HuH-7.5 (cell line): ENCODE measurements around the gene HECTD1.
"Not testable (repeated sequence)": the region's sequence is repeated elsewhere in the genome, so short reads cannot be mapped to it uniquely, and the experiment has no call there.

Experiments
- DNase-seq: peaks from one replicate; pipeline ENCODE4 v3.0.0; 2011; ENCODE audit warnings: low spot score

Gene HECTD1

DNA sequence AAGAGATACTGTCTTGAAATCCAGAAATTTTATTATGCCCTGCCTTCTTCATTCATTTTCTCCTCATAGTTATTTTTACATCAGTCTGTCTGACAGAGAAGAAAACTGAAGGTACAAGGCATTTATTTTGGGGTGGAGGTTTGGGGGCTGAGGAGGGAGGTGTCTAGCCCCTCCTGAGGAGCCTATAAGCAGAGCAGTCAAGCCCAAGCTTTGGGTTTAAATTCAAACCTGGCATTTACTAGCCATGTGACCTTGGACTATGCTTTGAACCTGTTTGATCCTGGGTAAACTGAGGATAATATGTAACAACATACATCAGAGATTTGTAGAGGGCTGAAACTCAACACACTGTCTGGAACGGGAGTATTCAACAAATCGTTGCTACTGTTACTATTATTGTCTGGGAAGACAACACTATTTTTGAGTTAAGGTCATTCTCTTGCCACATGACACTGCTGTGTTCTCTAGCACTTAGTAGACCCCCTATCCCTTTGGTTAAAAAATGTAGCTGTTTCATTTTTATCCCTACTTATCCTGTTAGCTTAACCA lies 115.4 kb downstream of the HECTD1 start:
- DNase-seq, result no peak

DNA sequence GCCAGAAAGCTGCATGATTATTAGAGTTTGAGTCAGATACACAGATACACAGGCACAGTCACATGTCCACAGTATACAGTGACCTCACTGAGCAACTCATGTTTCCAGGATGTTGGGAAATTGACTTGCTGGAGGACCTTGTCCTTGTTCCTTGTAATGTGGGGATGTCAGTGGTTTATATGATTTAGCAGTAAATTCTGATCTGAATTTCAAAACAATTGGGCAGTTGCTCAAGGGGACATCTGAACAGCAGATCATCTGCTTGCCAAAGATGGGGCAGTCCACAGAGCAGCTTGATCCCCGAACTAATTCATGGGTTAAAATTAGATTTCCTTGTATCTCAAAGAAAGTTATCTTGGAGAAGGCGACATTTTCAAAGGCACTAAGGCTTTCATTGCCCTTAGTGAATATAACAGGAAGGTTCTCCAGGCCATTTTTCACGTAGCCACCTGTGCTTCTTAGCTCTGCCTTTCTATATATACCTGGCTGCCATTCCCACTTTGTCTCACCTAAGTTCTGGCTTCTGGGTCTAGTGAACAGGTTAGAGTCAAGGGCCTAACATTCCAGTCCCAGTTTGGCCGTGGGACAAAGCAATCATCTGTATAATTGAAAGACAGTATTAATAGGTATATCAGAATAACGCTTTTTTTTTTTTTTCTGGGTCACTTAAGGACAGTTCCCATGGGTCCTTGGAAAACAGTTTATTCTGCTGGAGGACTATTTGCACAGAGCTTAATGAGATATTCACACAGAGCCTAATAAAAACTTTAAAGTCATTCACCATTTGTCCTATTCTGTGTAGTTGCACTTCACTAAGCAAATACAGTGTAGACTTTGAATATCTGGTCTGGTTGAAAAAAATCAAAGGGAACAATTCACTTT lies 116.5 kb downstream of the HECTD1 start:
- peak; percentile 56 for DNase-seq

DNA sequence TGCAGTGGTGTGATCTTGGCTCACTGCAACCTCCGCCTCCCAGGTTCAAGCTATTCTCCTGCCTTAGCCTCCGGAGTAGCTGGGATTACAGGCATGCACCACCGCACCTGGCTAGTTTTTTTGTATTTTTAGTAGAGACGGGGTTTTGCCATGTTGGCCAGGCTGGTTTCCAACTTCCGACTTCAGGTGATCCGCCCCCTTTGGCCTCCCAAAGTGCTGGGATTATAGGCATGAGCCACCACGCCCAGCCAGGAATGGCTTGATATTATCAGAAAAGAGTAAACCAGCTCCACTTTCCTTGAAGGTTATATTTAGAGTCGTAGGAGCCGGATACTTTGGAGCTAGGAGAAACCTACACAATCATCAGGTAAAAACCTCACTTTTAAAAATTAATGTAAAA lies 121.1 kb downstream of the HECTD1 start:
- DNase-seq, result not testable (repeated sequence)

DNA sequence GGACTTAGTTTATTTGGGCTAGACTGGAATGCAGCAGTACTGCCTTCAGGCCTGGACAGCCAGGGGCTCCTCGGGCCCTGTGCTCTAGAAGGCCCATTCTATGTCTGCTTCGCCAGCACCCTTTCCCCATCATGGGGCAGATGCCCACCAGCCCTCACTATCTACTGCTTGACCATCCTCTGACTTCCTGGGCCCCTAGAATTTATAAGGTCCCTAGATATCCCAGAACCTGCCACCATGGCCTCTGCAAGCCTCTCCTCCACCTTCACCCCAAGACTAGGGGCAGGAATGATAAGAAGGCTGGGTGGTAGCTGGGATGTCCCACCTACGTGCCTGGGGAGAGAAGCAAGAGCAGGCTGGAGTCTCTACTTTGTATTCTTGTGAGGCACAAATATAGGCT lies 122.6 kb downstream of the HECTD1 start:
- no peak for DNase-seq

DNA sequence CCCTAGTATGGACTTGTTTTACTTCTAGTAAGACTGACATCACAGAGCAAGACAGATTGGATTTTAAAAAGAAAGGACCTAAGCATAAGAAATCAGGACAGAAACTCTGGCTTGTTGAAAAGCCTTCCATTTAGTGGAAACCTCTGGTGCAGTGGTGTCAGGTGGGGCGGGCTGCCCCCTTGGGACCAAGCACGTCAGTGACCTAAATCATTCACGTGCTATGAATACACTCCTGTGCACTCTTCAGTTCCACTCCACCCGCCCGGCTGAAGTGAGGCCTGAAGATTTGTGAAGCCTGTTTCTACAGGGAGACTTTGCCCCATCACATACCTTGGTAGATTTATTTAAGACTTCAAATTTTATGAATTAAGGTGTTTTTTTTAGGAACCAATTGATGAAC lies 123.2 kb downstream of the HECTD1 start:
- DNase-seq, result no peak

DNA sequence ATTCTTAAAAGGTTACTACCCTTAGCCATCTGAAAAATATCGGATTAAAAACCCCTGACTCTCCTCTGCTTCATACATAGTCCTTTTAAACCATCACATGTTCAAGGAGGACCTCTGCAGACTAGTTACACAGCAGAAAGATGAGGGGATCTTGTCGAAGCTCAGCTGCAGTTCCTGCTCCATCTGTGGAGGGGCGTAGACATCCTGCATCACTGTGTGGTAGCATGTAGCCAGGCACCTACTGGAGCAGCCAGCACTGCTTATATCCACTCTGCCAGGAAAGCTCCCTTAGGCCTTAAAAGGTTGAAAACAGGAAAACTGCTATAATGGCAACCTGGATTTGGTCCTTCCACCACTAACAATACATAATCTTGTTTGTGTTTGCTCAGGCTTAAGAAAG lies 123.8 kb downstream of the HECTD1 start:
- DNase-seq, result no peak

DNA sequence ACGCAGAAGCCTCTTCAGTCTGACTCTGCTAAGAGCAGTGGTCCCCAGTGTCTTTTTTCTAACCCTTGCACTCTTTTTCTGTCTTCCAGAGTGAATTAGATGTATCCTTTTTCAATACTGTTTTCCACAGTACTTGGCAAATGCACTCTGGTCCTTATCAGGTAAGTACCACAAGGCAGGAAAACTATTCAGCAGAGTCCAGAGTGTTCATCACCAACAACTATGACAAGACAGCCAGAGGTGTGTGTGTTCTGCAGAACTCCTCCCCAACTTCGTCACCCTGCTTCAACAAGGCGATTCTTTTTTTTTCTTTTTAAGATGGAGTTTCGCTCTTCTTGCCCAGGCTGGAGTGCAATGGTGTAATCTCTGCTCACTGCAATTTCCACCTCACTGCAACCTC lies 127.1 kb downstream of the HECTD1 start:
- DNase-seq, result no peak

DNA sequence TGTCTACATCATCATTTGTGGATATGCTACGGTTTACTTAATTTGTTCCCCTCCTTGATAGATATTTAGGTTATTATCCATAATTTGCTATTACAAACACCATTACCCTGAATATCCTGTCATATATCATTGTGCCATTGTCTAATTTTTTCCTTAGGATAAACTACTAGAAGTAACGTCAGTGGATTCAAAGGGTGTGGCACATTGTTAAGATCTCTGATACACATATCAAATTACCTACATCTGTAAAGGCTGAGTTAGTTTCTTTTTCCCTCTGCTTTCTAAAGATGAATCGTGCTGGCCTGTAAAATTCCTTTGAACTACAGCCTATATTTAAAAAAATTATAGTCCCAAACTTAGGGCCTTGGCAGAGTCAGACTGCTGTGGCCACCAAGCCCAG lies 127.5 kb downstream of the HECTD1 start:
- DNase-seq, result no peak

DNA sequence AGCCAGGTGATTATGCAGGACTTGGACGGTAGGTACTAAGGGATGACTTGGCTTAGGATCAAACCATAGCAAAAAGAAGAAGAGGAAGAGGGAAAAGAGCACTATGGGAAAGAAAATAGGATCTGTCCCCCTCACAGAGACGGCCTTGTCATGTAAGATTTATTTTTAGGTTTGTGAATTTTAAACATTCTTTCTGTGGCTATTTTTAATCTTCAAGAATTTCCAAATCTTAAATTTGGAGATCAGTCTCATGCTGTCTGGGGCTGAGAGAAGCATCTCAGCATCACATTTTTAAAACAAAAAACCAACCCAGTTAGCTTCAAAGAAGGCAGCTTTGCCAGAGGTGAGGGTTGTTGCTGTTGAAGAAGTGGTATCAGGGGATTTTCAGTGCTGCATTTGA lies 128.8 kb downstream of the HECTD1 start:
- DNase-seq, result no peak

DNA sequence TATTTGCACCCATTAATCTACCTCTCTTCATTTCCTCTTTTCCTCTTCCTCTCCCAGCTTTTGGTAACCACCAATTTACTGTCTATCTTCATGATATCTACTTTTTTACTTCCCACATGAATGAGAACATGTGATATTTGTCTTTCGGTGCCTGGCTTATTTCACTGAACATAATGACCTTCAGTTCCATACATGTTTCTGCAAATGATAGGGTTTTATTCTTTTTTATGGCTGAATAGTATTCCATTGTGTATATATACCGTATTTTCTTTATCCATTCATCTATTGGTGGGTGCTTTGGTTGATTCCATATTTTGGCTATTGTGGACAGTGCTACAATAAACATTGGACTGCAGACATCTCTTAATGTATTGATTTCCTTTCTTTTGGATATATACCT lies 132.4 kb downstream of the HECTD1 start:
- DNase-seq, result no peak

DNA sequence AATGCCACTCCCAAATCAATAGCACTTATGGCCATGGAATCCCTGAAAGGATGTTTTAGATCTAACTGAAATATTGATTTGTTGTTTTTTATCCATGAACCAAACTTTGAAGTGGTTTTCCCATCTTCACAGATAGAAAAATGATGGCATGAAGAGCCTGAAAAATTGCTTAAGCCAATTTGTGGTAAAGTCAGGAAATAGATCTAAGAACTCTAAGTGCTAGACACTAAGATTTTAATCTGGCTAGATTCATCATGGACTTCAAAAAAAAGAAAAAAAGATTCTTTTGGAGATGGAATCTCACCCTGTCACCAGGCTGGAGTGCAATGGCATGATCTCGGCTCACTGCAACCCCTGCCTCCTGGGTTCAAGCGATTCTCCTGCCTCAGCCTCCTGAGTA lies 136.4 kb downstream of the HECTD1 start:
- no peak for DNase-seq

DNA sequence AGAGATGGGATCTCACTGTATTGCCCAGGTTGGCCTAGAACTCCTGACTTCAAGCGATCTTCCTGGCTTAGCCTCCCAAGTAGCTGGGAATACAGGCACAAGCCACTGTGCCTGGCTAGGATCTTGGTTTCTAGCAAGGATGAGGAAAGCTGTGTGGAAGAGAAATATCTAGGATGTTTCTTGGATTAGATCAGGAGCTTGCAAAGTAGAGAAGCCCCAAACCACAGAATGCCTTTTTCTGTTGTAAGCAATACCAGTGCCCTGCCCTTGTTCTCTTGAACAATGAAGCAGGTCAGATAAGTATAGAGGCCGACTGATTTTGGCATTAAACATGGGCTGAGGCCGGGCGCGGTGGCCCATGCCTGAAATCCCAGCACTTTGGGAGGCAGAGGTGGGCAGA lies 137.2 kb downstream of the HECTD1 start:
- DNase-seq, result no peak

DNA sequence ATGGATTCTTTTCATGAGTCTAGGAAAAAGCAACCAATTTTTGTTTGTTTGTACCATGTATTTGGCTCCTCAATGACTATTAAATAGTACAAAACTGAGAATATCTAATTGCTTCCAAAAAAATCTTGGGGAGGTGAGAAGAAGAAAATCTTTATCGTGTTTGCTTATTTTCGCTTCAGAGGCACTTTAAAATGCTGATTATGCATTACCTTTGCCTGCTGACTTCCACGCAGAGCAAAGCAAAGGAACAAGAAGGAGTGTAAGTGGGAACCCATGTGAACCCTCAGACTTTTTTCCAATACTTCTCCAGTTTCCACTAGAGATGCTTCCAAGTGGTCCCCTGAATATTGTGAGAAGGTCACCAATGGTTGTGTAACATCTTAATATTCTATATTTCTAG lies 138.2 kb downstream of the HECTD1 start:
- DNase-seq, result no peak

DNA sequence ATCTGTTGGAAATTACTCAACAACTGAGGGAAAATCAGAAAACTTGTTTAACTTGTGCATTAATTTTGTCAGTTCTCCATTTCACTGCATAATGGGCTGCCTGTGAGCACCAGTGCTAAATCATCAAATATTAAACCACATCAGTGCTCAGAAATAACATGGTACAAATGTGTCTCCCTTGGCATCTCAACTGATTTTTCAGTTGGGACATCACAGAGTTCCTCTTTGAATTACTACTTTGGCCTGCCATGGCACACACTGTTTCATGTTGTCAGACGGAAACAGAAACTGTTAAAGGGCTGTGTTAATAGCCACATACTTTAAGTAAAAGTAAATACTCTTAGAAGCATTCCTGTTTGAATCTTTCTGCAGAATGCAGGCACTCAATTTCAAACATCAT lies 139.4 kb downstream of the HECTD1 start:
- DNase-seq, result no peak

DNA sequence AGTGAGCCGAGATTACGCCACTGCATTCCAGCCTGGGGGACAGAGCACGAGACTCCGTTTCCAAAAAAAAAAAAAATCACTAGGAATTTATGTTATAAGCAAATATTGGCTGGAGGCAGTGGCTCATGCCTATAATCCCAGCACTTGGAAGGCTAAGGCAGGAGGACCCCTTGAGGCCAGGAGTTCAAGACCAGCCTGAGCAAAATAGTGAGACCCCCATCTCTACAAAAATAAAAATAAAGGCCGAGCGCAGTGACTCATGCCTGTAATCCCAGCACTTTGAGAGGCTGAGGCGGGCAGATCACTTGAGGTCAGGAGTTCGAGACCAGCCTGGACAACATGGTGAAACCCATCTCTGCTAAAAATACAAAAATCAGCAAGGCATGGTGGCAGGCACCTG lies 144.7 kb downstream of the HECTD1 start:
- DNase-seq, result not testable (repeated sequence)

DNA sequence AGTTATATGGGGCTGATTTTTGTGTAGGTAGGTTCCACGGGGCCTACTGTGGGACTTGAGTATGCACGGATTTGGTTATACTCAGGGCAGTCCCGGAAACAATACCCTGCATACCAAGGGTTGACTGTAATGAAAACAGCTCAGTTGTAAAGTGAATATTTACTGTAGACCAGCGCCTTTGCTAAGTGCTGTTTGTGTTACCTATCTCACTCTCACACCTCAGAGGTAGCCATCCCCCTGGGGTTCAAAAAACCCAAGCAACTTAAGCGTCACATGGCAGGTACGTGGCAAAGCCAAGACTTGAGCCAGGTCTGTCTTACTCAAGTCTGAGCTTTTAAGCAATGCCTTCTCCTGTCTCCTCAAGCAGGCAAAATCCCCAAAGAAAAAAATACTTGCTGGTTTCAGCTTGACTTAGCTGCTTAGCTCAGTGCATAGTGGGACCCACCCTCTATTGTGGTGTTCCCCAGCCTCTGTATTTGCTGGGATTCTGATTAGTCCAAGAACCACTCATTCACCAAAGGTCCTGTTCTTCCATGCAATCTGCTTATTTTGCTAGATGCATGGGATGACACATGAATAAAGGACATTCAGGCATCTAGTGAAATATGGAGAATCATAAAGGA lies 147.2 kb downstream of the HECTD1 start:
- DNase-seq, result no peak

DNA sequence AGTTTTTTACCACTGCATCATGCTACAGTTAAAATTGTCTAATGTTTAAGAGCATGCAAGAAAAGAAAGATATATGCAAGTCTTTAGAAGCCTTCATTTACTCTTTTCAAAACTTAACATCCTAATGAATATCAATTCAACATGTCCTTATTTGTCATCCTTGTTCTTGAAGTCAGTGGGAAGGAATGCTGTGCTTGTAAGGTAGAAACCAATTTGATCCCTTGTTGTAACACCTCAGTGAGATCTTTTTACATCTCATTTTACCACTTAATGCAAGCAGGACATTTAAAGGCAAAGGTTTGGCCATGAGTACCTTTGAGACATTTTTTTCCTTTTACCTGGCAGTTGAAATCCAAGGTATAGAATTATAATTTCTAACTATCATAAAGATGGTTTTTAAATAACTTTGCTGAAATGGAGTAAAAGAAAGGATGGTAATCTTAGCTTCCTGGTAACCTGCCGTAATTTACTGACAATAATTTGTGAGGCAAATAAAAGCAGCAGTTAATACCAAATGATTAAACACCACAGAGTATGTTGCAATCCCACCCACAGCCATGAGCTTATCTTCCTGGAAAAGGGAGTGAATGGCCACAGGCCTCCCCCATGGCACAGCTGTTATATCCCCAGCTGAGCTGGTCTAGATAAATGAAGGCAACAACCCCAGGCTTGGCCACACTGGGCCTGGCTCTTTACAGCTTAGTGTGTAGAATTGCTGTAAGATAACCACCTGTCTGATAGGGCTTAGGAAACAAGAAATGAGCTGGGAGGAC lies 148.3 kb downstream of the HECTD1 start:
- DNase-seq, result peak; percentile 40

DNA sequence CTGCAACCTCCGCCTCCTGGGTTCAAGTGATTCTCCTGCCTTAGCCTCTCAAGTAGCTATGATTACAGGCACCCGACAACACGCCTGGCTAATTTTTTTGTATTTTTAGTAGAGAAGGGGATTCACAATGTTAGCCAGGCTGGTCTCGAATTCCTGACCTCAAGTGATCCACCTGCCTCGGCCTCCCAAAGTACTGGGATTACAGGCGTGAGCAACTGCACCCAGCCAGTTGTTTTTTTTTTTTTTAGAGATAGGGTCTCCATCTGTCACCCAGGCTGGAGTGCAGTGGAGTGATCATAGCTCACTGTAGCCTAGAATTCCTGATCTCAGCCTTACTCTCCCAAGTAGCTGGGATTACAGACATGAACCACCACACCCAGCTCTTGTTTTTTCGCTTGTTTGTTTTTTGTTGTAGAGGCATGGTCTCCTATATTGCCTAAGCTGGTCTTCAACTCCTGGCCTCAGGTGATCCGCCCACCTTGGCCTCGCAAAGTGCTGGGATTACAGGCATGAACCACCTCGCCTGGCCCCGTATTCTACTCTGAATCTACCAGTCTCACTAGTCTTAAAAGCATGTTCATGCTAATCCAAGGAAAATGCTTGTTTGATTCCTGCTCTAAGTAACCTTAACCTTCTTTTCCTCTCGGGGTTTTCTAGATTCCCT lies 149.8 kb downstream of the HECTD1 start:
- DNase-seq, result no peak

DNA sequence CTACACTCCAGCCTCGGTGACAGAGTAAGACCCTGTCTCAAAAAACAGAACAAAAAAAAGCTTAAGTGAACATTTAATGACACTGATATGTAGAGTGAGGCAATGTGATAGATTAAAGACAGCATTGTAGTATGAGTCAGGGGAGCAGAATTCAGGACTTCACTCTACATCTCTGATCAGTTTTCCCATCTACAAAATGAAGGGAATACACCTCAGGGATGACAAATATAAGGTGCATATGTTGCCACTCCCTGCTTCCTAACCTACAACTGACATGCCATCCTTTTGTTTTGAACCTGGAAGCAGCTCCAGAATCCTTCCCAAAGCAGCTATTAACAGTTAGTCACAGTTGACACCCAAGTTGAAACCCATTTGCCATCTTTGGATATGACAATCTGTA lies 150.6 kb downstream of the HECTD1 start:
- no peak for DNase-seq

DNA sequence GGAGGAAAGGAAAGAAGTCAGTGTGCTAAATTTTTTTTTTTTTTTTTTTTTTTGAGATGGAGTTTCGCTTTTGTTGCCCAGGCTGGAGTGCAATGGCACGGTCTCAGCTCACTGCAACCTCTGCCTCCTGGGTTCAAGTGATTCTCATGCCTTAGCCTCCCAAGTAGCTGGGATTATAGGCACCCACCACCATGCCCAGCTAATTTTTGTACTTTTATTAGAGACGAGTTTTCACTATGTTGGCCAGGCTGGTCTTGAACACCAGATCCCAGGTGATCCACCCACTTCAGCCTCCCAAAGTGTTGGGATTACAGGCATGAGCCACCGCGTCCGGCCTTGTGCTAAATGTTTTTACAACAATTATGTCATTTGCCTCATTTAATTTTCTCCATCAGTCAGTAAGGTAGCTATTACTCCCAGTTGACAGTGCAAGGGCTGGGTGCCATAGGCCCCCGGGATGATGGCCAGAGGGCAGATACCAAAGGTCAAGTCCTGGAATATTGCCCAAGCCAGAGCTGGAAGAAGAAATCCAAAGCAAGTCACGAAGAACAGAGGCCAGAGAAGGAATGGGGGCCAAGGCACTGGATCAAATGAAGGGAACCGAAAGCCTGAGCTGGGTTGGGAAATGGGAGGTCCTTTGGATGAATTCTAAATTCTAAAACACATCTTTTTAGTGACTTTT lies 154.5 kb downstream of the HECTD1 start:
- not testable (repeated sequence) for DNase-seq

DNA sequence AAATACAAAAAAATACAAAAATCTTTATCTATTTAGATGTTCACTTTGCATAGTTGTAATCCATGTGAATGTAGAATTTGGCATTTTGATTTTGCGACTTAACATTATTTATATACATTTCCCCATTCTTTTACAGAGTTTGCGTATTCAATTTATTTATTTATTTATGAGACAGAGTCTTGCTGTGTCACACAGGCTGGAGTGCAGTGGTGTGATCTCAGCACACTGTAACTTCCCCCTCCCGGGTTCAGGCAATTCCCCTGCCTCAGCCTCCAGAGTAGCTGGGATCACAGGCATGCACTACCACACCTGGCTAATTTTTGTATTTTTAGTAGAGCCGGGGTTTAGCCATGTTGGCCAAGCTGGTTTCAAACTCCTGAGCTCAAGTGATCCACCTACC lies 156.1 kb downstream of the HECTD1 start:
- no peak for DNase-seq

DNA sequence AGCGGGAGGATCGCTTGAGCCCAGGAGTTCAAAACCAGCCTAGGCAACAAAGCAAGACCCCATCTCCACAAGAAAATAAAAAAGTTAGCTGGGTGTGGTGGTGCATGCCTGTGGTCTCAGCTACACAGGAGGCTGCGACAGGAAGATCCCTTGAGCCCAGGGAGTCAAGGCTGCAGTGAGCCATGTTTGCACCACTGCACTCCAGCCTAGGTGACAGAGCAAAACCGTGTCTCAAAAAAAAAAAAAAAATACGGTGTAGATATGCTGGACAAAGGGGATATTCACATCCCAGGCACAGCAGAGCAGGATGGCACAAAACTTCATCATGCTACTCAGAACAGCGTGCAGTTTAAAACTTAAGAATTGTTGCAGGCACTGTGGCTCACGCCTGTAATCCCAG lies 156.6 kb downstream of the HECTD1 start:
- DNase-seq, result no peak
